HG03378 (cell line): Measurements from ENCODE around the gene SLC44A1.
A peak's percentile ranks its signal among the peaks of the same experiment; 100 is the strongest.

Experiments used
- ATAC-seq: cut with Tn5 transposase; IDR thresholded peaks from one replicate; pipeline ENCODE4 v1.9.1; 2021; ENCODE audit warnings: mild to moderate bottlenecking, moderate library complexity; ENCODE audit not compliant: unreplicated experiment

Gene SLC44A1

GRCh38 chr9:105244003-105244733, at the start of gene SLC44A1:
SLC44A1 (plus strand) TSS chr9:105244651; CDS start chr9:105244869, 218 bp downstream.
- peak; percentile 80 for ATAC-seq

GRCh38 chr9:105195259-105195658, 49.2 kb upstream of the SLC44A1 start:
- no peak for ATAC-seq

GRCh38 chr9:105198023-105198422, 46.4 kb upstream of the SLC44A1 start:
- no peak for ATAC-seq

GRCh38 chr9:105198865-105199264, 45.6 kb upstream of the SLC44A1 start:
- no peak for ATAC-seq

GRCh38 chr9:105204416-105204815, 40.0 kb upstream of the SLC44A1 start:
- ATAC-seq = no peak

- ATAC-seq = no peak
These were observed 38.5 kb upstream of the SLC44A1 start for GRCh38 chr9:105205787-105206495.

GRCh38 chr9:105206496-105206820, 38.0 kb upstream of the SLC44A1 start:
- no peak for ATAC-seq

- no peak for ATAC-seq
These were observed 37.4 kb upstream of the SLC44A1 start for GRCh38 chr9:105206821-105207699.

- no peak for ATAC-seq
These were observed 27.8 kb upstream of the SLC44A1 start for GRCh38 chr9:105216440-105217178.

- no peak for ATAC-seq
These were observed 25.8 kb upstream of the SLC44A1 start for GRCh38 chr9:105218673-105219072.

GRCh38 chr9:105219291-105219805, 25.1 kb upstream of the SLC44A1 start:
- ATAC-seq = no peak

- no peak for ATAC-seq
These were observed 24.0 kb upstream of the SLC44A1 start for GRCh38 chr9:105220451-105220850.

GRCh38 chr9:105223544-105224140, 20.8 kb upstream of the SLC44A1 start:
- no peak for ATAC-seq

GRCh38 chr9:105226055-105226454, 18.4 kb upstream of the SLC44A1 start:
- no peak for ATAC-seq

- ATAC-seq = no peak
These were observed 12.2 kb upstream of the SLC44A1 start for GRCh38 chr9:105232207-105232606.

GRCh38 chr9:105233873-105234272, 10.6 kb upstream of the SLC44A1 start:
- ATAC-seq = no peak

- ATAC-seq = no peak
These were observed 8.2 kb upstream of the SLC44A1 start for GRCh38 chr9:105236261-105236660.

- no peak for ATAC-seq
These were observed 7.2 kb upstream of the SLC44A1 start for GRCh38 chr9:105237246-105237645.

- ATAC-seq = no peak
These were observed 6.1 kb upstream of the SLC44A1 start for GRCh38 chr9:105238302-105238701.

GRCh38 chr9:105241356-105242043, 3.0 kb upstream of the SLC44A1 start:
- no peak for ATAC-seq
